SK-N-SH treated with all-trans-retinoic acid at 6 μM for 48 hours (cell line): Measurements from ENCODE around the gene ITIH4.

Experiments used
- ATAC-seq: fragments of 200-7000 bp; cut with Tn5 transposase; 3 replicates; pipeline ENCODE4 v1.9.1; 2020; ENCODE audit warnings: mild to moderate bottlenecking, moderate library complexity
- BACH2 ChIP-seq: fragments of 250-450 bp; sonication (Bioruptor Pico); IDR thresholded peaks from 2 replicates; pipeline ENCODE4 v1.9.0; 2021; ENCODE audit warnings: mild to moderate bottlenecking, borderline replicate concordance
- CSDC2 ChIP-seq: fragments of 250-450 bp; sonication (Bioruptor Pico); IDR thresholded peaks from 2 replicates; pipeline ENCODE4 v1.5.0; 2020; ENCODE audit warnings: mild to moderate bottlenecking, moderate library complexity
- ESRRG ChIP-seq: fragments of 250-450 bp; sonication (Bioruptor Pico); IDR thresholded peaks from 2 replicates; pipeline ENCODE4 v1.6.1; 2021; ENCODE audit warnings: mild to moderate bottlenecking
- GLIS3 ChIP-seq: fragments of 250-450 bp; sonication (Bioruptor Pico); IDR thresholded peaks from 2 replicates; pipeline ENCODE4 v1.5.0; 2020; ENCODE audit warnings: mild to moderate bottlenecking, moderate library complexity
- ISL1 ChIP-seq: fragments of 250-450 bp; sonication (Bioruptor Pico); IDR thresholded peaks from 2 replicates; pipeline ENCODE4 v2.1.2; 2022; ENCODE audit warnings: mild to moderate bottlenecking, moderate library complexity
- OSR1 ChIP-seq: fragments of 250-450 bp; sonication (Bioruptor Pico); IDR thresholded peaks from 2 replicates; pipeline ENCODE4 v1.8.0; 2022; ENCODE audit warnings: moderate library complexity, mild to moderate bottlenecking, inconsistent platforms
- PATZ1 ChIP-seq: fragments of 250-450 bp; sonication (Bioruptor Pico); IDR thresholded peaks from 2 replicates; pipeline ENCODE4 v1.8.0; 2020; ENCODE audit warnings: mild to moderate bottlenecking, moderate library complexity, borderline replicate concordance
- POU6F1 ChIP-seq: fragments of 250-450 bp; sonication (Bioruptor Pico); IDR thresholded peaks from 2 replicates; pipeline ENCODE4 v1.8.0; 2021; ENCODE audit warnings: low read depth, mild to moderate bottlenecking, moderate library complexity, borderline replicate concordance
- PPARA ChIP-seq: fragments of 250-450 bp; sonication (Bioruptor Pico); IDR thresholded peaks from 2 replicates; pipeline ENCODE4 v1.5.0; 2020; ENCODE audit warnings: mild to moderate bottlenecking, borderline replicate concordance
- RARB ChIP-seq: fragments of 250-450 bp; sonication (Bioruptor Pico); IDR thresholded peaks from 2 replicates; pipeline ENCODE4 v1.8.0; 2021; ENCODE audit warnings: mild to moderate bottlenecking, moderate library complexity
- SNAI2 ChIP-seq: fragments of 250-450 bp; sonication (Bioruptor Pico); IDR thresholded peaks from 2 replicates; pipeline ENCODE4 v1.5.0; 2020; ENCODE audit warnings: mild to moderate bottlenecking, moderate library complexity
- TCF4 ChIP-seq: fragments of 250-450 bp; sonication (Bioruptor Pico); IDR thresholded peaks from 2 replicates; pipeline ENCODE4 v1.8.0; 2021; ENCODE audit warnings: mild to moderate bottlenecking, moderate library complexity, borderline replicate concordance
- TOX ChIP-seq: fragments of 250-450 bp; sonication (Bioruptor Pico); IDR thresholded peaks from 2 replicates; pipeline ENCODE4 v1.8.0; 2021; ENCODE audit warnings: mild to moderate bottlenecking, moderate library complexity, borderline replicate concordance
- ZFP3 ChIP-seq: fragments of 250-450 bp; sonication (Bioruptor Pico); IDR thresholded peaks from 2 replicates; pipeline ENCODE4 v1.5.0; 2020; ENCODE audit warnings: mild to moderate bottlenecking, moderate library complexity
- ZFP30 ChIP-seq: fragments of 450-650 bp; formaldehyde crosslinking; IDR thresholded peaks from 2 replicates; pipeline ENCODE4 v1.5.0; 2022; ENCODE audit warnings: mild to moderate bottlenecking, moderate library complexity
- ZNF565 ChIP-seq: fragments of 450-650 bp; formaldehyde crosslinking; conservative IDR thresholded peaks from 2 replicates; pipeline ENCODE4 v1.5.0; 2020; ENCODE audit warnings: low read depth, mild to moderate bottlenecking, moderate library complexity
- ZNF70 ChIP-seq: fragments of 450-650 bp; formaldehyde crosslinking; IDR thresholded peaks from 2 replicates; pipeline ENCODE4 v1.5.0; 2020; ENCODE audit warnings: mild to moderate bottlenecking, moderate library complexity
- ZNF8 ChIP-seq: fragments of 450-650 bp; formaldehyde crosslinking; IDR thresholded peaks from 2 replicates; pipeline ENCODE4 v1.5.0; 2020; ENCODE audit warnings: mild to moderate bottlenecking, moderate library complexity
- TF ChIP-seq, protein P1 (sequence below): fragments of 250-450 bp; sonication (Bioruptor Pico); IDR thresholded peaks from 2 replicates; pipeline ENCODE4 v1.5.1; 2021; ENCODE audit warnings: mild to moderate bottlenecking, moderate library complexity
- TF ChIP-seq, protein P2 (sequence below): fragments of 250-450 bp; sonication (Bioruptor Pico); IDR thresholded peaks from 2 replicates; pipeline ENCODE4 v1.5.1; 2020; ENCODE audit warnings: low read depth, mild to moderate bottlenecking, moderate library complexity

ITIH4 gene

GRCh38 chr3:52789746-52790040 is 40.8 kb downstream of the ITIH4 start:
- no peak for ATAC-seq

GRCh38 chr3:52788890-52789745 is 41.4 kb downstream of the ITIH4 start:
- no peak for ATAC-seq
- TF ChIP-seq TCF4 (CRISPR knock-in tag) (no peak), ISL1 (no peak), CSDC2 (CRISPR knock-in tag) (no peak), PATZ1 (no peak), RARB (CRISPR knock-in tag) (no peak), TOX (CRISPR knock-in tag) (no peak), SNAI2 (CRISPR knock-in tag) (no peak), GLIS3 (CRISPR knock-in tag) (no peak), BACH2 (no peak), ZNF8 (CRISPR knock-in tag) (no peak), ESRRG (CRISPR knock-in tag) (no peak), OSR1 (CRISPR knock-in tag) (no peak), PPARA (CRISPR knock-in tag) (no peak), ZNF565 (CRISPR knock-in tag) (no peak), ZFP3 (CRISPR knock-in tag) (no peak), ZFP30 (no peak)
- TF ChIP-seq, protein P1, sequence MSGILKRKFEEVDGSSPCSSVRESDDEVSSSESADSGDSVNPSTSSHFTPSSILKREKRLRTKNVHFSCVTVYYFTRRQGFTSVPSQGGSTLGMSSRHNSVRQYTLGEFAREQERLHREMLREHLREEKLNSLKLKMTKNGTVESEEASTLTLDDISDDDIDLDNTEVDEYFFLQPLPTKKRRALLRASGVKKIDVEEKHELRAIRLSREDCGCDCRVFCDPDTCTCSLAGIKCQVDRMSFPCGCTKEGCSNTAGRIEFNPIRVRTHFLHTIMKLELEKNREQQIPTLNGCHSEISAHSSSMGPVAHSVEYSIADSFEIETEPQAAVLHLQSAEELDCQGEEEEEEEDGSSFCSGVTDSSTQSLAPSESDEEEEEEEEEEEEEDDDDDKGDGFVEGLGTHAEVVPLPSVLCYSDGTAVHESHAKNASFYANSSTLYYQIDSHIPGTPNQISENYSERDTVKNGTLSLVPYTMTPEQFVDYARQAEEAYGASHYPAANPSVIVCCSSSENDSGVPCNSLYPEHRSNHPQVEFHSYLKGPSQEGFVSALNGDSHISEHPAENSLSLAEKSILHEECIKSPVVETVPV = no peak
- TF ChIP-seq, protein P2, sequence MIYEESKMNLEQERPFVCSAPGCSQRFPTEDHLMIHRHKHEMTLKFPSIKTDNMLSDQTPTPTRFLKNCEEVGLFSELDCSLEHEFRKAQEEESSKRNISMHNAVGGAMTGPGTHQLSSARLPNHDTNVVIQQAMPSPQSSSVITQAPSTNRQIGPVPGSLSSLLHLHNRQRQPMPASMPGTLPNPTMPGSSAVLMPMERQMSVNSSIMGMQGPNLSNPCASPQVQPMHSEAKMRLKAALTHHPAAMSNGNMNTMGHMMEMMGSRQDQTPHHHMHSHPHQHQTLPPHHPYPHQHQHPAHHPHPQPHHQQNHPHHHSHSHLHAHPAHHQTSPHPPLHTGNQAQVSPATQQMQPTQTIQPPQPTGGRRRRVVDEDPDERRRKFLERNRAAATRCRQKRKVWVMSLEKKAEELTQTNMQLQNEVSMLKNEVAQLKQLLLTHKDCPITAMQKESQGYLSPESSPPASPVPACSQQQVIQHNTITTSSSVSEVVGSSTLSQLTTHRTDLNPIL (CRISPR knock-in tag) = no peak

More at GRCh38 chr3:52789746-52790040, 40.8 kb downstream of the ITIH4 start:
- TF ChIP-seq TOX (CRISPR knock-in tag) = no peak
- TF ChIP-seq, protein P2 (CRISPR knock-in tag) = no peak
- TF ChIP-seq, protein P1 = no peak
- TF ChIP-seq PPARA (CRISPR knock-in tag) = no peak
- no peak for TF ChIP-seq ZNF565 (CRISPR knock-in tag)
- TF ChIP-seq GLIS3 (CRISPR knock-in tag) = no peak
- TF ChIP-seq ZNF8 (CRISPR knock-in tag) = no peak
- no peak for TF ChIP-seq PATZ1
- no peak for TF ChIP-seq ESRRG (CRISPR knock-in tag)
- TF ChIP-seq TCF4 (CRISPR knock-in tag) = no peak
- no peak for TF ChIP-seq POU6F1 (CRISPR knock-in tag)
- TF ChIP-seq SNAI2 (CRISPR knock-in tag) = no peak
- TF ChIP-seq ZNF70 (CRISPR knock-in tag) = no peak
- TF ChIP-seq ISL1 = no peak
- TF ChIP-seq, all 23 proteins: peak for 0
